Measurements from ENCODE around the gene HNRNPDL.
"Not testable (repeated sequence)": the region's sequence is repeated elsewhere in the genome, so short reads cannot be mapped to it uniquely, and the experiment has no call there.

DNA sequence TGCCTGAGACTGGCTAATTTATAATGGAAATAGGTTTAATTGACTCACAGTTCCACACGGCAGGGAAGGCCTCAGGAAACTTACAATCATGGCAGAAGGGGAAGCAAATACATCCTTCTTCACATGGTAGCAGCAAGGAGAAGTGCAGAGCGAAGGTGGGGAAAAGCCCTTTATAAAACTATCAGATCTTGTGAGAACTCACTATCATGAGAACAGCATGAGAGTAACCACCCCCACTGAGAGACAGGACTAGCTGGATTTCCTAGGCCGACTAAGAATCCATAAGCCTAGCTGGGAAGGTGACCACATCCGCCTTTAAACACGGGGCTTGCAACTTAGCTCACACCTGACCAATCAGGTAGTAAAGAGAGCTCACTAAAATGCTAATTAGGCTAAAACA, 42.8 kb upstream of the HNRNPDL start:
- TF ChIP-seq GTF2F1 (IDR thresholded peaks at IDR 0.05; ENCODE audit: low read length); KAT7 (CRISPR knock-in tag; IDR thresholded peaks at IDR 0.05; ENCODE audit: borderline replicate concordance); EZH2 (conservative IDR thresholded peaks at IDR 0.05; ENCODE audit: low read depth, low read length); MEIS2 (CRISPR knock-in tag; IDR thresholded peaks at IDR 0.05); ZNF234 (CRISPR knock-in tag; conservative IDR thresholded peaks at IDR 0.05); POLR2A (IDR thresholded peaks at IDR 0.05; ENCODE audit: insufficient read depth in 1 of 2, low read depth in 2 of 2, low read length in 2 of 2); RNF2 (conservative IDR thresholded peaks at IDR 0.05; ENCODE audit: low read depth); MTF1 (CRISPR knock-in tag; IDR thresholded peaks at IDR 0.05); EP300 (IDR thresholded peaks at IDR 0.05; ENCODE audit: low read depth in 2 of 2, low read length in 2 of 2); EP300 (CRISPR knock-in tag; IDR thresholded peaks at IDR 0.05; ENCODE audit: borderline replicate concordance); PTBP1 (IDR thresholded peaks at IDR 0.05; ENCODE audit: low read depth, low read length, poor library complexity, severe bottlenecking); SP1 (IDR thresholded peaks at IDR 0.05); SP1 (CRISPR knock-in tag; IDR thresholded peaks at IDR 0.05): not testable (repeated sequence)
- TF ChIP-seq, protein P1, sequence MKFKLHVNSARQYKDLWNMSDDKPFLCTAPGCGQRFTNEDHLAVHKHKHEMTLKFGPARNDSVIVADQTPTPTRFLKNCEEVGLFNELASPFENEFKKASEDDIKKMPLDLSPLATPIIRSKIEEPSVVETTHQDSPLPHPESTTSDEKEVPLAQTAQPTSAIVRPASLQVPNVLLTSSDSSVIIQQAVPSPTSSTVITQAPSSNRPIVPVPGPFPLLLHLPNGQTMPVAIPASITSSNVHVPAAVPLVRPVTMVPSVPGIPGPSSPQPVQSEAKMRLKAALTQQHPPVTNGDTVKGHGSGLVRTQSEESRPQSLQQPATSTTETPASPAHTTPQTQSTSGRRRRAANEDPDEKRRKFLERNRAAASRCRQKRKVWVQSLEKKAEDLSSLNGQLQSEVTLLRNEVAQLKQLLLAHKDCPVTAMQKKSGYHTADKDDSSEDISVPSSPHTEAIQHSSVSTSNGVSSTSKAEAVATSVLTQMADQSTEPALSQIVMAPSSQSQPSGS (CRISPR knock-in tag; IDR thresholded peaks at IDR 0.05) = not testable (repeated sequence)
- TF ChIP-seq, protein P2, sequence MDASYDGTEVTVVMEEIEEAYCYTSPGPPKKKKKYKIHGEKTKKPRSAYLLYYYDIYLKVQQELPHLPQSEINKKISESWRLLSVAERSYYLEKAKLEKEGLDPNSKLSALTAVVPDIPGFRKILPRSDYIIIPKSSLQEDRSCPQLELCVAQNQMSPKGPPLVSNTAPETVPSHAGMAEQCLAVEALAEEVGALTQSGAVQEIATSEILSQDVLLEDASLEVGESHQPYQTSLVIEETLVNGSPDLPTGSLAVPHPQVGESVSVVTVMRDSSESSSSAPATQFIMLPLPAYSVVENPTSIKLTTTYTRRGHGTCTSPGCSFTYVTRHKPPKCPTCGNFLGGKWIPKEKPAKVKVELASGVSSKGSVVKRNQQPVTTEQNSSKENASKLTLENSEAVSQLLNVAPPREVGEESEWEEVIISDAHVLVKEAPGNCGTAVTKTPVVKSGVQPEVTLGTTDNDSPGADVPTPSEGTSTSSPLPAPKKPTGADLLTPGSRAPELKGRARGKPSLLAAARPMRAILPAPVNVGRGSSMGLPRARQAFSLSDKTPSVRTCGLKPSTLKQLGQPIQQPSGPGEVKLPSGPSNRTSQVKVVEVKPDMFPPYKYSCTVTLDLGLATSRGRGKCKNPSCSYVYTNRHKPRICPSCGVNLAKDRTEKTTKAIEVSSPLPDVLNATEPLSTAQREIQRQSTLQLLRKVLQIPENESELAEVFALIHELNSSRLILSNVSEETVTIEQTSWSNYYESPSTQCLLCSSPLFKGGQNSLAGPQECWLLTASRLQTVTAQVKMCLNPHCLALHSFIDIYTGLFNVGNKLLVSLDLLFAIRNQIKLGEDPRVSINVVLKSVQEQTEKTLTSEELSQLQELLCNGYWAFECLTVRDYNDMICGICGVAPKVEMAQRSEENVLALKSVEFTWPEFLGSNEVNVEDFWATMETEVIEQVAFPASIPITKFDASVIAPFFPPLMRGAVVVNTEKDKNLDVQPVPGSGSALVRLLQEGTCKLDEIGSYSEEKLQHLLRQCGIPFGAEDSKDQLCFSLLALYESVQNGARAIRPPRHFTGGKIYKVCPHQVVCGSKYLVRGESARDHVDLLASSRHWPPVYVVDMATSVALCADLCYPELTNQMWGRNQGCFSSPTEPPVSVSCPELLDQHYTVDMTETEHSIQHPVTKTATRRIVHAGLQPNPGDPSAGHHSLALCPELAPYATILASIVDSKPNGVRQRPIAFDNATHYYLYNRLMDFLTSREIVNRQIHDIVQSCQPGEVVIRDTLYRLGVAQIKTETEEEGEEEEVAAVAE (CRISPR knock-in tag; IDR thresholded peaks at IDR 0.05; ENCODE audit: borderline replicate concordance) = not testable (repeated sequence)
